Muscle of leg (tissue), 11 donors: ENCODE results near the gene PARP15. TPM values are rescaled to one million over a fixed set of nuclear protein-coding genes. Genes with fewer than 3 reads are reported as not detected.
A peak's percentile ranks its signal among the peaks of the same experiment; 100 is the strongest.
"Not testable (repeated sequence)": the region's sequence is repeated elsewhere in the genome, so short reads cannot be mapped to it uniquely, and the experiment has no call there.

Source experiments
- DNase-seq: peaks from one replicate; pipeline ENCODE4 v3.0.0; 2013
- H3K27ac ChIP-seq: one replicate; pipeline ENCODE4 v1.5.1; 2013; ENCODE audit warnings: mild to moderate bottlenecking, low read length, control low read depth
- H3K27me3 ChIP-seq: one replicate; pipeline ENCODE4 v1.6.1; 2013; ENCODE audit warnings: low read length; ENCODE audit not compliant: control insufficient read depth, insufficient read depth
- H3K36me3 ChIP-seq: one replicate; pipeline ENCODE4 v1.6.1; 2013; ENCODE audit warnings: low read length; ENCODE audit not compliant: control insufficient read depth, insufficient read depth
- H3K4me1 ChIP-seq: one replicate; pipeline ENCODE4 v1.6.1; 2013; ENCODE audit warnings: low read length; ENCODE audit not compliant: control insufficient read depth, insufficient read depth
- H3K4me3 ChIP-seq: one replicate; pipeline ENCODE4 v1.5.1; 2013; ENCODE audit warnings: low read length, control low read depth
- H3K9me3 ChIP-seq: replicated peaks from 2 replicates; pipeline ENCODE4 v1.6.1; 2013; ENCODE audit warnings: low read depth, low read length; ENCODE audit not compliant: control insufficient read depth
- WGBS: methylation state at CpG from one replicate; pipeline ENCODE4 v1.1.5; 2013; ENCODE audit warnings: missing lambda C conversion rate; ENCODE audit not compliant: insufficient coverage; 5-methylcytosine and 5-hydroxymethylcytosine counted together
- polyA plus RNA-seq, 8 donors: library from polyadenylated mRNA; unstranded; fragments of 120-200 nt; gene quantifications; one replicate each; pipeline versions ENCODE4 v1.2.1 to v1.2.3, GENCODE V29; 2013; ENCODE audit warnings: inconsistent platforms in 1 of 8, low replicate concordance in 1 of 8; ENCODE audit not compliant: insufficient read length in 8 of 8, insufficient read depth in 1 of 8
- total RNA-seq: library from RNA; stranded (reverse); fragments of 120-200 nt; gene quantifications from one replicate; pipeline ENCODE4 v1.2.4, GENCODE V29; 2013

The PARP15 gene
- total and polyA plus RNA-seq, 9 donors = 1.1 to 4.2 (median 2.3) TPM

GRCh38 chr3:122679085-122679881, 101.8 kb downstream of the PARP15 start:
- Histone ChIP-seq H3K27me3 (no peaks in the 10 kb centered on the region), H3K4me1 (peaks cover 25% of the 10 kb centered on the region), H3K4me3 (peak overlapping the region; percentile 85), H3K36me3 (peaks cover 3% of the 10 kb centered on the region), H3K27ac (peak overlapping the region; percentile 96), H3K9me3 (no peaks in the 10 kb centered on the region)
- 10% methylated on average over 14 of the region's 16 CpGs for WGBS
- peak; percentile 87 for DNase-seq

DNA sequence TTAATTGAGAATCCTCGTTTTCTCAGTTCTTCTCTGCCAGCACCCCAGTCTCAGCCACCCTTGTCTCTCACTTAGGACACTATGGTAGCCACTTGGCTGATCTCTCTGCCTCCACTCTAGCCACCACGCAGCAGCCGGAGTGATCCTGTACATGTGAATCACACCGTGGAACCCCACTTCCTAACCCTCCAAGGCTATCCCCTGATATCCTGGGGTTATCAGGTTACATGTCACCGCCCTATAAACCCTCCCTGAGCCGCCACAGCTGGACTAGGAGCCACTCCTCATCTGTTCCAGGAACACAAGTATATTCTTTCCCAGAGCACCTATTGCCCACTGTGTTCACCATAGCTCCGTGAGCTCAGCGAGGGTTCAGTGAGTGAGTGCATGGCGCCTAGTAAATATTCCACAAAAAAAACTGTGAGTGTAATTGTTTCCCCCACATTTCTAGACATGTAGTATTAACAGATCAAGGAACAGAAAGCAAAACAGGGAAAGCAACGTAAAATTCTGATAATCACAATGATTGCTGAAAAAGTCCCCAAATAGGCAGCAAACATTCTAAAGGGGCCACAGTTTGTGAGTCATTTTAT, 102.5 kb downstream of the PARP15 start:
- 39% methylated on average over 6 of the region's 10 CpGs for WGBS
- Histone ChIP-seq H3K4me3 (peak overlapping the region; percentile 85), H3K4me1 (peaks cover 25% of the 10 kb centered on the region), H3K9me3 (no peaks in the 10 kb centered on the region), H3K27me3 (no peaks in the 10 kb centered on the region), H3K27ac (peak overlapping the region; percentile 96), H3K36me3 (peaks cover 4% of the 10 kb centered on the region)
- peak; percentile 36 for DNase-seq

DNA sequence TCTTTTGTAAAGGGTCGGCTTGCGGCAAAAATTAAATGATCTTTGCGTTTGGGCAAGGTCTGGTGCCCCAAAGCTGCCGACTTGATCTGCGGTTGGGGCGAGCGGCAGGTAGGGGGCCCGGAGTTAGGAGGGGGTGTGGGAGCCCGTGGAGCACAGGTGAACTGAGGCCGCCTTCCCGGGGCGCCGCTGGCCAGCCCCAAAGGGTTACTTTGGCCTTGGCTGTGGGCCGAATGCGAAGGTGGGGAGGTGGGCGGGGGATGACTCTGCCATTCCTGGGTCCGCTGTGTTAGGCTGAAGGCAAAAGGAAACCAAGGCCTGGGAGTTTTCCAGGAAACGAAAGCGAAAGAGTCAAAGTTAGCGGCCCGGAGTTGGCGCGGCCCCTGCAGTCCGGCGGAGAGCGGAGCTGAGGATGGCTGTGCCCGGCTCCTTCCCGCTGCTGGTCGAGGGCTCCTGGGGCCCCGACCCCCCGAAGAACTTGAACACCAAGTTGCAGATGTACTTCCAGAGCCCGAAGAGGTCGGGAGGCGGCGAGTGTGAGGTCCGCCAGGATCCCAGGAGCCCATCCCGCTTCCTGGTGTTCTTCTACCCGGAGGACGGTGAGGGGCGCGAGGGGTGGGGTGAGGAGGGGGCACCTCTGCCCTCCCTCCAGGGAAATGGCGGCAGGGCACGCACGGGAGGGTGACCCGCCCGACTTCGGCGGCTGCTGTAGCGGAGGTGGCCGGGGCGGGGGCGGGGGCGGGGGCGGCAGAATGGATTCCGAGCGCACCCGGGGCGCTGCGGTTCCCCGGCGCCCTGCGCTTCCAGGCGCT, 103.2 kb downstream of the PARP15 start, which contains the start of gene PARP14:
TSS of gene PARP14 (plus strand) at position 365 of the 809 bp plus-strand sequence. CDS start at position 410, 45 bp downstream.
- Histone ChIP-seq H3K27ac (peak within 1 kb of the TSS; percentile 96), H3K4me3 (peak within 1 kb of the TSS; percentile 85), H3K27me3 (no peaks in the 10 kb centered on the region), H3K9me3 (no peaks in the 10 kb centered on the region), H3K4me1 (peaks cover 25% of the 10 kb centered on the region), H3K36me3 (peaks cover 8% of the 10 kb centered on the region)
- WGBS = 1% methylated on average over 44 of the region's 63 CpGs
- DNase-seq = peak; percentile 91

GRCh38 chr3:122681284-122681973, 104.0 kb downstream of the PARP15 start:
- peak; percentile 11 for DNase-seq
- peak overlapping the region; percentile 96 for H3K27ac ChIP-seq
- H3K4me1 ChIP-seq = peaks cover 25% of the 10 kb centered on the region
- H3K27me3 ChIP-seq = no peaks in the 10 kb centered on the region
- WGBS = 58% methylated on average over 14 of the region's 24 CpGs
- H3K36me3 ChIP-seq = peaks cover 13% of the 10 kb centered on the region
- H3K9me3 ChIP-seq = no peaks in the 10 kb centered on the region
- H3K4me3 ChIP-seq = peak overlapping the region; percentile 85

DNA sequence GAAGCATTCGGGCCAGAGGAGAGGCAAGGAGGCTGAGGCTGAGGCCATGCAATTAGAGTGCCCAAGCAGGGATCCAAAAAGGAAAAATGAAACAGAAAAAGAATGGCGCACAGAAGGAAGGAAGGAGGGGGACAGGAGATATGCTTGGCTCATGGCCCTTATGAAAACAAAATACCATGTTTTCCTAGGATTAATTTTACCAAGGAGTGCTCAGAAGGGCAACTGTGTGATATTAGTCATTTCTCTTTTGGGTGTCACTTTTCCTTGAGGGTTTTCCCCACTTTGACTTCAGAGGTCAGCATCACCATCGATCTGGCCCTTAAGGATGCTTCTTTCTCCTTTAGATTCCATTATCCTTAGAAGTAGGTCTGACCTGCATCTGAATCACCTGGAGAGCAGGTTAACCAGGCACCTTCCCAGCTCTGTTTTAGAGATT, 104.5 kb downstream of the PARP15 start:
- Histone ChIP-seq H3K4me1 (peaks cover 25% of the 10 kb centered on the region), H3K36me3 (peaks cover 19% of the 10 kb centered on the region), H3K9me3 (no peaks in the 10 kb centered on the region), H3K27me3 (no peaks in the 10 kb centered on the region), H3K4me3 (peak overlapping the region; percentile 85), H3K27ac (peak overlapping the region; percentile 96)
- WGBS = 81% methylated on average over 1 of the region's 3 CpGs
- DNase-seq = no peak

DNA sequence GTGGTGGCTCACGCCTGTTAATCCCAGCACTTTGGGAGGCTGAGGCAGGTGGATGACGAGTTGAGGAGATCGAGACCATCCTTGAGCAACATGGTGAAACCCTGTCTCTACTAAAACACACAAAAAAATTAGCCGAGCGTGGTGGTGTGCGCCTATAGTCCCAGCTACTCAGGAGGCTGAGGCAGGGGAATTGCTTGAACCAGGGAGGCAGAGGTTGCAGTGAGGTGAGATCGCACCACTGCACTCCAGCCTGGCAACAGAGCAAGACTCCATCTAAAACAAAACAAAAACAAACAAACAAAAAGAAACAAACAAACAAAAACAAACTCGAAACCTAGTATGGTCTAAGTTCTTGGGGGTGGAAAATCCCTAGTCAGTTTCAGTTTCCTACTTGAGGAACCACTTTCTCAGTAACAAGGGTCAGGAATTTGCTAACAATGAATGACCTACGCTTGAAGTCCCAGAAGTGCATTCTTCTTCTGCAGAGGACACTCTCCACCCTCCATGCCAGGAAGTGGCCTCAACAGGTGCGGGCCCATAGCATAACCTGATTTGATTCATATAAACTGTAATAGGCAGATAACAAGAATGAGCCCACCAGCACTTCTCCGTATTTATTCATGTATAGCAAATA, 105.4 kb downstream of the PARP15 start:
- Histone ChIP-seq H3K36me3 (peaks cover 26% of the 10 kb centered on the region), H3K4me3 (peak overlapping the region; percentile 7), H3K4me1 (peaks cover 25% of the 10 kb centered on the region), H3K27ac (peak overlapping the region; percentile 0)
- H3K27me3 ChIP-seq, H3K9me3 ChIP-seq: not testable (repeated sequence)
- peak; percentile 27 for DNase-seq
- no CpG with 5 or more reads among the region's 11 CpGs for WGBS

- Histone ChIP-seq H3K4me3 (no peak overlapping the region), H3K27ac (no peak overlapping the region), H3K36me3 (peaks cover 41% of the 10 kb centered on the region), H3K9me3 (no peaks in the 10 kb centered on the region), H3K4me1 (no peaks in the 10 kb centered on the region), H3K27me3 (no peaks in the 10 kb centered on the region)
- 71% methylated on average over 2 of the region's 2 CpGs for WGBS
- DNase-seq = peak; percentile 12
Measured at GRCh38 chr3:122687298-122687697, 109.8 kb downstream of the PARP15 start.
